GM19193 (cell line): ENCODE data around the gene AUH.

Source experiments
- POLR2A ChIP-seq: IDR thresholded peaks from 4 replicates; pipeline ENCODE4 v1.6.1; 2011; ENCODE audit not compliant: insufficient read depth, insufficient read length; ENCODE audit errors: extremely low read depth

Gene AUH

DNA sequence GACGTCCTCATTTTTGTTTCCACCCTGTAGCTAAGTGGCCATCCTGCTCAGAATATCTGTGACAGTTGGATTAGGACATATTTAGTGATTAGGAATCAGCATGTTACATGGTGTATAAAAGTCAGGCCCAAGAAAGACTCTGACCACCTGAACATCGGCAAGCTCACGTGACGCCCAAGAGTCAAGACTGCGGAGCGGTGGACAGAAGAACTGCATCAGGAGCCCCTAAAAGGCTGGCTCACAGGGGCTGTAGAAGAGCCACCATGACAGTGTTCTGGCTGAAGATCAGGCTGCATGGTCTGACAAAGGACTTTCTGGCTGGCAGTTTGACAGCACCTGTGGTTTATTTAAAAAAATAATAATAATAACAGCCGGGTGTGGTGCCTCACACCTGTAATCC, 185.3 kb downstream of the AUH start:
- TF ChIP-seq POLR2A: no peak

DNA sequence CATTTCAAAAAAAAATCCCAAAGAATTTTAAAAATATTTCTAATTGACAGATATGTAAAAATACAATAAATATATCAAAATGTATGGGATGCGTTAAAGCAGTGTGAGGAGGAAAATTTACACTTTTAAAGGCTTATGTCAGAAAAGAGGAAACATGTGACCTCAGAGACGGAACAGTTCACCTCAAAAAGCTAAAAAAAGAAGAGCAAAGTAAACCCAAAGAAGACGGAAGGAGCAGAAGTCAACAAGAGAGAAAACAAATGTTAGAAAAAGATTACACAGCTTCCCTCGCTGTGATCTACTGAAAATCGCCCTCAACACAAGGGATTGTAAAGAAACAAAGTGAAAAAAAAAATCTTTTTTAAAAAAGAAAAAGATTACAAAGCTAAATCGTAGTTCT, 186.9 kb downstream of the AUH start:
- TF ChIP-seq POLR2A: no peak

DNA sequence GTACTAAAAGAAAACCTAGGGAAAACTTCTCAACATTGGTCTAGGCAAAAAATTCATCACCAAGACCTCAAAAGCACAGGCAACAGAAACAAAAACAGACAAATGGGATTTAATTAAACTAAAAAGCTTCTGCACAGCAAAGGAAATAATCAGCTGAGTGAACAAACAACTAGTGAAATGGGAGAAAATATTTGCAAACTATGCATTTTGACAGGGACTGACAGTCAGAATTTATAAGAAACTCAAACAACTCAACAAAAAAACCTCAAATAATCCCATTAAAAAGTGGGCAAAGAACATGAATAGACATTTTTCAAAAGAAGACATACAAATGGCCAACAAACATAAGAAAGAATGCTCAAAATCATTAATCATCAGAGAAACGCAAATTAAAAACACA, 189.4 kb downstream of the AUH start:
- no peak for TF ChIP-seq POLR2A

DNA sequence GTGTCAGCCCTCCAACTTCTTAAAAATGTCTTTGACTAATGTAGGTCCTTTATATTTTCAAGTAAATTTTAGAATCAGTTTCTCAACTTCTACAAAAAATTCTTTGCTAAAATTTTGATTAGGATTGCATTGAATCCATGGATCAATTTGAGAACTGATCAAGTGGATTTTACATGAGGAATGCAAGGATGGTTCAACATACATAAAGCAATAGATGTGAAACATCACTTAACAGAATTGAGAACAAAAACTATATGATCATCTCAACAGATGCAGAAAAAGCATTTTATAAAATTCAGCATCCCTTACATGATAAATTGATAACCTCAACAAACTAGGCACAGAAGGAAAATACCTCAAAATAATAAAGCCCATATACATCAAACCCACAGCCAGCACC, 190.8 kb downstream of the AUH start:
- no peak for TF ChIP-seq POLR2A

DNA sequence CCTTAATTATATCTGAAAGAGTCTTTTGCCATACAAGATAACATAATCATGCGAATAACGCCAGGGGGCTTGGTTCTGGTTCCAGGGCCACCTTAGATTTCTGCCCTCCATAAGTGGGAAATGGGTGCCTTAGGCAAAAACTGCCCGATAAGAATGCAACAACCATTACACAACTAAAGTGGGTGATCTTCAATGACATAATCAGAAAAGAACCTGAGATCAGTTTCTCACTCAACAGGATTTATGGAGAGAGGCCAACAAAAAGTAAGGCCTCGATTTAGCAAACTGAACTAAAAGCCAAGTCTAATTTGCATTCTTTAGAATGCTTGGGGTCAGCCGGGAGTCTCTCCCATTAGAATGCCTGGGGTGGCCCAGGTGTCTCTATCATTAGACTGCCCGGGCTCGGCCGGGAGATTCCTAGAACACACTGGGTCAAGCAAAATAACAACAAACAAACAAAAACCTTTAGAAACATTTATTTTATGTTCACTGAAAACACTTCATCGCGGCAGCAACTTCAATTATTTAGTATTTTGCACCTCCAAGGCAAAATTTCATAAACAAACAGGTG, 194.8 kb downstream of the AUH start:
- TF ChIP-seq POLR2A: no peak

DNA sequence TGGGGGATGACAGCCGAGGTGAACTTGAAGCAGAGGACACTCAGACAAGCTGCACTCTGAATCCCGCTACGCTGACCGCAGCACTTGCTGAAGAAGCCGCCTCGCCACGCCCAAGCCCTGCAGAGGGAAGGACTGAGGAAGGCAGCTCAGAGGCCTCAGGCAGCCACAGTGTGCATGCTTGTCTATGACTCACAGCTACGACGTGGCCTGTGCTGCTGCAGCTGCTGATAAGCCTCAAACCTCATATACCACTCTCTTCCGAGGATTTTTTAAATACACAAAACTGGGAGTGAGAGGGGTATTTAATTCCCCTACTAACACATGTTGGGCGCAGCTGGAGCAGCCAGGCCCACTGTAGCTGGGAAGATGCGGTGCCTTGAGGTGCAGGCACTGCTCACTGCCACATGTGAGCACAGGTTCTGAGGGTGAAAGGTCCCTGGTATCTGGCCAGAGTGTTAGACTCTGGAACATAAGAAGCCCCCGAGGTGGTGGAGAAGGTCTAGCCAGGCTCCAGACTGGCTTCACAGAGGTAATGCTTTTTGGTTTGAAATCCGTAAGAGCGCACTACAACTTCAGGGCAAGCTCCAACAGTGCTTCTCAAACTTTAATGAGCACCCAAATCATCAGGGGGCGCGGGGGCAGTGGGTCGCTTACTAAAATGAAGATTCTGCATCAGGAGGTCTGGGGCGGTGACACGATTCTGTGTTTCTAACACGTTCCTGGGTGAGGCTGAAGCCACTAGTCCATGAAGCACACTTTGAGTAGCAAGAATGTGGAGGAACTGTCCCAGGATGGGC, 196.8 kb downstream of the AUH start:
- TF ChIP-seq POLR2A: no peak
